ENCODE measurements around the gene ANKRD53. TPM values are rescaled to one million over a fixed set of nuclear protein-coding genes. Genes with fewer than 3 reads are reported as not detected.

ANKRD53 gene
- total and polyA plus RNA-seq, 9 of the 15 experiments (the other 6 are each of a cell fraction or from before 2014, with no cell fraction given), result 0.18 TPM; not detected in 8

DNA sequence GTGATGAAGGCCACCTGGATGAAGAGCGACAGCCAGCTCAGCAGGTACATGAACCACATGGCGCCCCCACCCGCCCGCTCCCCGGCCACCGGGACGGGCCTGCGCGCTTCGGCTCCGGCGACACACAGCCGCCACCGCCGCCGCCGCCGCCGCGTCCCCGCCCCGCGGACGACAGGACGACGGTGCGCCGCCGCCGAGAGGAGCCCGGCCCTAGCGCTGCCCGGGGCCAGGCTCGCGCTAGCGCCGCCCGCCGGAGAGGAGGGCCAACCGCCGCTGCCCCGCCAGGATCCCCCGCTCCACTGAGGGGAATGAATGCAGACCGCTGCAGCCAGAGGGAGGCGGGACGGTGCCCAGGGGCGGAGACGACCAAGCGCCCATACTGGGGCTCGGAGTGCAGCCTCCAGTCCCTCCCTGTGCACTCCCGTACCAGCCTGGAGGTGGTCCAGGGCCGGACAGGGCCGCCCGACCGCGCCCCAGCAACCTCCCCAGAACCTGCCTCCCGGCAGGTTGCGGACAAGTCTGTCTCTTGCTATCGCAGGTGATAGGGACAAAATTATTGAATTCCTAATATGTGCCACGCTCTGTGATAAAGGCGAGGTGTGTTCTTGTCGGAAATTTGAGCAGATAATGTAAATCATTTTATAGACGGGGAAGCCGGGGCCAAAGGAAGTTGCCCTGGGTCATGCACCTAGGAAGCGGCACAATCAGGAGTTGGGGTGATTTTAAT is 16.4 kb downstream of the ANKRD53 start, which contains the start of gene TEX261 (continued):
- TF ChIP-seq THAP12 (CRISPR knock-in tag; IDR thresholded peaks at IDR 0.05) (peak; percentile 99), NEUROD1 (IDR thresholded peaks at IDR 0.05; ENCODE audit: borderline replicate concordance, low read depth, low read length, partially characterized antibody) (peak; percentile 47), ASH1L (IDR thresholded peaks at IDR 0.05; ENCODE audit: borderline replicate concordance, low read depth, partially characterized antibody) (no peak), ZNF174 (CRISPR knock-in tag; IDR thresholded peaks at IDR 0.05) (no peak), SMARCC2 (IDR thresholded peaks at IDR 0.05; ENCODE audit: low read depth) (no peak), SUPT5H (IDR thresholded peaks at IDR 0.05) (0 out of 2 replicates have a peak, but pooled peaks have one; percentile 54), E4F1 (CRISPR knock-in tag; IDR thresholded peaks at IDR 0.05; ENCODE audit: borderline replicate concordance) (no peak), GATAD2B (IDR thresholded peaks at IDR 0.05; ENCODE audit: borderline replicate concordance) (peak; percentile 92), CREB1 (IDR thresholded peaks at IDR 0.05) (peak; percentile 47; the same call in 1 of the 2 replicates), CREB1 (CRISPR knock-in tag; IDR thresholded peaks at IDR 0.05) (no peak), BRF2 (IDR thresholded peaks at IDR 0.05; ENCODE audit: borderline replicate concordance, insufficient read depth, insufficient read length) (no peak), BRD4 (IDR thresholded peaks at IDR 0.05) (no peak), CXXC5 (CRISPR knock-in tag; IDR thresholded peaks at IDR 0.05) (peak; percentile 93), SNRNP70 (optimal IDR thresholded peaks at IDR 0.05; ENCODE audit: low read depth, low read length) (no peak)
- TF ChIP-seq, protein P1, sequence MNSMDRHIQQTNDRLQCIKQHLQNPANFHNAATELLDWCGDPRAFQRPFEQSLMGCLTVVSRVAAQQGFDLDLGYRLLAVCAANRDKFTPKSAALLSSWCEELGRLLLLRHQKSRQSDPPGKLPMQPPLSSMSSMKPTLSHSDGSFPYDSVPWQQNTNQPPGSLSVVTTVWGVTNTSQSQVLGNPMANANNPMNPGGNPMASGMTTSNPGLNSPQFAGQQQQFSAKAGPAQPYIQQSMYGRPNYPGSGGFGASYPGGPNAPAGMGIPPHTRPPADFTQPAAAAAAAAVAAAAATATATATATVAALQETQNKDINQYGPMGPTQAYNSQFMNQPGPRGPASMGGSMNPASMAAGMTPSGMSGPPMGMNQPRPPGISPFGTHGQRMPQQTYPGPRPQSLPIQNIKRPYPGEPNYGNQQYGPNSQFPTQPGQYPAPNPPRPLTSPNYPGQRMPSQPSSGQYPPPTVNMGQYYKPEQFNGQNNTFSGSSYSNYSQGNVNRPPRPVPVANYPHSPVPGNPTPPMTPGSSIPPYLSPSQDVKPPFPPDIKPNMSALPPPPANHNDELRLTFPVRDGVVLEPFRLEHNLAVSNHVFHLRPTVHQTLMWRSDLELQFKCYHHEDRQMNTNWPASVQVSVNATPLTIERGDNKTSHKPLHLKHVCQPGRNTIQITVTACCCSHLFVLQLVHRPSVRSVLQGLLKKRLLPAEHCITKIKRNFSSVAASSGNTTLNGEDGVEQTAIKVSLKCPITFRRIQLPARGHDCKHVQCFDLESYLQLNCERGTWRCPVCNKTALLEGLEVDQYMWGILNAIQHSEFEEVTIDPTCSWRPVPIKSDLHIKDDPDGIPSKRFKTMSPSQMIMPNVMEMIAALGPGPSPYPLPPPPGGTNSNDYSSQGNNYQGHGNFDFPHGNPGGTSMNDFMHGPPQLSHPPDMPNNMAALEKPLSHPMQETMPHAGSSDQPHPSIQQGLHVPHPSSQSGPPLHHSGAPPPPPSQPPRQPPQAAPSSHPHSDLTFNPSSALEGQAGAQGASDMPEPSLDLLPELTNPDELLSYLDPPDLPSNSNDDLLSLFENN (IDR thresholded peaks at IDR 0.05; ENCODE audit: low read depth in 2 of 2, low read length in 2 of 2), result 0 out of 4 replicates have a peak, but pooled peaks of 1 of the 2 experiments have one; percentile 18

Measured in K562 (cell line).